ENCODE data around the gene CDK10. TPM values are rescaled to one million over a fixed set of nuclear protein-coding genes. Genes with fewer than 3 reads are reported as not detected.

Gene CDK10
- total RNA-seq, 2 experiments from 2014 or later = 58.9 to 62.8 TPM

GRCh38 chr16:89730610-89731234 is 44.2 kb downstream of the CDK10 start:
- ATAC-seq (ENCODE audit: poor library complexity) = no peak
- Mint-ChIP-seq H3K4me1 (ENCODE audit: low read depth) (peaks cover 46% of the 10 kb centered on the region), H3K27me3 (no peaks in the 10 kb centered on the region), H3K27ac (peak overlapping the region; percentile 53), H3K36me3 (ENCODE audit: low read depth) (peaks cover 92% of the 10 kb centered on the region), H3K4me3 (no peak overlapping the region), H3K9me3 (no peaks in the 10 kb centered on the region)
- ChIA-PET CTCF (no interaction called here), POLR2A (interaction anchor here (0.7 kb wide), 1 partner anchor 30 kb away, joined by 3 read pairs; no protein-coding TSS in a partner anchor)
- Histone ChIP-seq H3K4me3 (ENCODE audit: low read length) (no peak overlapping the region), H3K27ac (ENCODE audit: low read depth in 1 of 2, low read length in 2 of 2) (peak overlapping the region in 1 of 2 donors; percentile 4), H3K27me3 (ENCODE audit: control insufficient read depth in 1 of 2, insufficient read depth in 2 of 2, low read length in 2 of 2) (no peaks in the 10 kb centered on the region), H3K4me1 (ENCODE audit: insufficient read depth, low read length) (peaks cover 94% of the 10 kb centered on the region), H3K36me3 (ENCODE audit: insufficient read depth, low read length) (peaks cover 95% of the 10 kb centered on the region), H3K9me3 (ENCODE audit: control insufficient read depth in 1 of 2, insufficient read depth in 1 of 2, low read length in 2 of 2) (no peaks in the 10 kb centered on the region)
- intact Hi-C loops (cut with DNase I, micrococcal nuclease) = no loop called here
- DNase-seq = no peak
- TF ChIP-seq CTCF (IDR thresholded peaks at IDR 0.05) = no peak

- Histone ChIP-seq H3K9me3 (ENCODE audit: control insufficient read depth in 1 of 2, insufficient read depth in 1 of 2, low read length in 2 of 2) (no peaks in the 10 kb centered on the region), H3K27me3 (ENCODE audit: control insufficient read depth in 1 of 2, insufficient read depth in 2 of 2, low read length in 2 of 2) (no peaks in the 10 kb centered on the region), H3K4me3 (ENCODE audit: low read length) (no peak overlapping the region), H3K4me1 (ENCODE audit: insufficient read depth, low read length) (peaks cover 94% of the 10 kb centered on the region), H3K36me3 (ENCODE audit: insufficient read depth, low read length) (peaks cover 97% of the 10 kb centered on the region), H3K27ac (ENCODE audit: low read depth in 1 of 2, low read length in 2 of 2) (no peak overlapping the region)
- peaks cover 48% of the 10 kb centered on the region for H3K4me1 Mint-ChIP-seq (ENCODE audit: low read depth)
- no peak for DNase-seq
- TF ChIP-seq CTCF (IDR thresholded peaks at IDR 0.05) = no peak
- POLR2A ChIA-PET = interaction anchor here (1.3 kb wide), 1 partner anchor 9 kb away, joined by 6 read pairs; no protein-coding TSS in a partner anchor
- peak overlapping the region; percentile 53 for H3K27ac Mint-ChIP-seq
- H3K4me3 Mint-ChIP-seq = no peak overlapping the region
- no peaks in the 10 kb centered on the region for H3K9me3 Mint-ChIP-seq
- peaks cover 94% of the 10 kb centered on the region for H3K36me3 Mint-ChIP-seq (ENCODE audit: low read depth)
- no peaks in the 10 kb centered on the region for H3K27me3 Mint-ChIP-seq
- no peak for ATAC-seq (ENCODE audit: poor library complexity)
- CTCF ChIA-PET = interaction anchor here (0.9 kb wide), 1 partner anchor 128 kb away, joined by 4 read pairs; no protein-coding TSS in a partner anchor
- intact Hi-C loops (cut with DNase I, micrococcal nuclease) = no loop called here
These were observed 45.8 kb downstream of the CDK10 start for GRCh38 chr16:89732142-89732917.

GRCh38 chr16:89732918-89733242 is 46.4 kb downstream of the CDK10 start:
- H3K27me3 Mint-ChIP-seq = no peaks in the 10 kb centered on the region
- H3K27ac Mint-ChIP-seq = no peak overlapping the region
- Histone ChIP-seq H3K9me3 (ENCODE audit: control insufficient read depth in 1 of 2, insufficient read depth in 1 of 2, low read length in 2 of 2) (no peaks in the 10 kb centered on the region), H3K27ac (ENCODE audit: low read depth in 1 of 2, low read length in 2 of 2) (no peak overlapping the region), H3K4me3 (ENCODE audit: low read length) (no peak overlapping the region), H3K4me1 (ENCODE audit: insufficient read depth, low read length) (peaks cover 94% of the 10 kb centered on the region), H3K36me3 (ENCODE audit: insufficient read depth, low read length) (peaks cover 97% of the 10 kb centered on the region), H3K27me3 (ENCODE audit: control insufficient read depth in 1 of 2, insufficient read depth in 2 of 2, low read length in 2 of 2) (no peaks in the 10 kb centered on the region)
- POLR2A ChIA-PET = no interaction called here
- peaks cover 48% of the 10 kb centered on the region for H3K4me1 Mint-ChIP-seq (ENCODE audit: low read depth)
- no peak for TF ChIP-seq CTCF (IDR thresholded peaks at IDR 0.05)
- intact Hi-C loops (cut with DNase I, micrococcal nuclease) = no loop called here
- H3K36me3 Mint-ChIP-seq (ENCODE audit: low read depth) = peaks cover 94% of the 10 kb centered on the region
- CTCF ChIA-PET = no interaction called here
- DNase-seq (no peak), ATAC-seq (ENCODE audit: poor library complexity) (no peak)
- H3K4me3 Mint-ChIP-seq = no peak overlapping the region
- H3K9me3 Mint-ChIP-seq = no peaks in the 10 kb centered on the region

Measured in CD4-positive, alpha-beta T cell (primary cell).